GM23338 (cell line): ENCODE measurements around the gene VRK1. TPM values are rescaled to one million over a fixed set of nuclear protein-coding genes. Genes with fewer than 3 reads are reported as not detected.
A peak's percentile ranks its signal among the peaks of the same experiment; 100 is the strongest.

ENCODE experiments used
- ATAC-seq: fragments of 200-7000 bp; cut with Tn5 transposase; 3 replicates; pipeline ENCODE4 v1.9.1; 2020
- DNase-seq: peaks from one replicate; pipeline ENCODE4 v3.0.0-alpha.2; 2015; ENCODE audit warnings: low spot score
- H2AFZ ChIP-seq: fragments of 200-600 bp; sonication (generic); 2 replicates; pipeline ENCODE4 v1.8.0; 2016; ENCODE audit warnings: antibody characterized with exemption, mild to moderate bottlenecking, moderate library complexity
- H3F3A ChIP-seq: fragments of 200-600 bp; sonication (generic); replicated peaks from 2 replicates; pipeline ENCODE4 v1.8.0; 2017; ENCODE audit warnings: antibody characterized with exemption, mixed run types, low read depth
- H3K27ac ChIP-seq: fragments of 200-600 bp; sonication (generic); 2 replicates; pipeline ENCODE4 v1.6.1; 2016; ENCODE audit warnings: low read depth
- H3K27me3 ChIP-seq: fragments of 200-600 bp; sonication (generic); 2 replicates; pipeline ENCODE4 v1.8.0; 2016; ENCODE audit warnings: mild to moderate bottlenecking, mixed run types, moderate library complexity; ENCODE audit not compliant: insufficient read depth
- H3K36me3 ChIP-seq: fragments of 200-600 bp; sonication (generic); 2 replicates; pipeline ENCODE4 v1.8.0; 2016; ENCODE audit warnings: mild to moderate bottlenecking; ENCODE audit not compliant: insufficient read depth
- H3K4me1 ChIP-seq: fragments of 200-600 bp; sonication (generic); 2 replicates; pipeline ENCODE4 v1.8.0; 2016; ENCODE audit warnings: mild to moderate bottlenecking, moderate library complexity; ENCODE audit not compliant: insufficient read depth
- H3K4me2 ChIP-seq: fragments of 200-600 bp; sonication (generic); 2 replicates; pipeline ENCODE4 v1.7.1; 2017; ENCODE audit warnings: mixed run types
- H3K4me3 ChIP-seq: fragments of 200-600 bp; sonication (generic); 2 replicates; pipeline ENCODE4 v1.6.1; 2016; ENCODE audit warnings: mixed run types
- H3K79me2 ChIP-seq: fragments of 200-600 bp; sonication (generic); replicated peaks from 2 replicates; pipeline ENCODE4 v1.8.0; 2017; ENCODE audit warnings: mild to moderate bottlenecking; ENCODE audit not compliant: insufficient read depth
- H3K9me2 ChIP-seq: fragments of 200-600 bp; sonication (generic); 2 replicates; pipeline ENCODE4 v1.8.0; 2017; ENCODE audit not compliant: insufficient read depth
- H4K20me1 ChIP-seq: fragments of 200-600 bp; sonication (generic); replicated peaks from 2 replicates; pipeline ENCODE4 v1.8.0; 2017; ENCODE audit warnings: mild to moderate bottlenecking; ENCODE audit not compliant: insufficient read depth
- H3K27ac Mint-ChIP-seq: 2 replicates; pipeline ENCODE4 v1.8.0; 2020; ENCODE audit warnings: inconsistent platforms, mild to moderate bottlenecking, moderate library complexity, mixed read lengths
- H3K27me3 Mint-ChIP-seq: 3 replicates; pipeline ENCODE4 v1.8.0; 2022; ENCODE audit warnings: low read depth, mild to moderate bottlenecking, moderate library complexity, mixed read lengths, inconsistent platforms; ENCODE audit not compliant: insufficient read depth, poor library complexity
- H3K36me3 Mint-ChIP-seq: 3 replicates; pipeline ENCODE4 v1.8.0; 2021; ENCODE audit warnings: low read depth, mild to moderate bottlenecking, inconsistent platforms, moderate library complexity, mixed read lengths
- H3K4me1 Mint-ChIP-seq: 3 replicates; pipeline ENCODE4 v1.8.0; 2020; ENCODE audit warnings: mild to moderate bottlenecking, inconsistent platforms, mixed read lengths
- H3K4me3 Mint-ChIP-seq: 3 replicates; pipeline ENCODE4 v1.8.0; 2021; ENCODE audit warnings: moderate library complexity, mild to moderate bottlenecking, inconsistent platforms, mixed read lengths
- H3K9me3 Mint-ChIP-seq: 3 replicates; pipeline ENCODE4 v1.8.0; 2020; ENCODE audit warnings: moderate library complexity, mild to moderate bottlenecking, inconsistent platforms, mixed read lengths
- EZH2phosphoT487 ChIP-seq: fragments of 200-600 bp; sonication (generic); IDR thresholded peaks from one replicate; pipeline ENCODE4 v1.8.1; 2018; ENCODE audit warnings: antibody characterized with exemption; ENCODE audit not compliant: unreplicated experiment
- JUNB ChIP-seq: IDR thresholded peaks from one replicate; pipeline ENCODE4 v1.6.1; 2016; ENCODE audit warnings: antibody characterized with exemption; ENCODE audit not compliant: unreplicated experiment
- NANOG ChIP-seq: IDR thresholded peaks from 2 replicates; pipeline ENCODE4 v1.6.1; 2016; ENCODE audit warnings: antibody characterized with exemption, borderline replicate concordance
- STAT1 ChIP-seq: IDR thresholded peaks from one replicate; pipeline ENCODE4 v1.6.1; 2016; ENCODE audit warnings: antibody characterized with exemption; ENCODE audit not compliant: unreplicated experiment
- polyA plus RNA-seq: library from polyadenylated mRNA; unstranded; fragments of >200 nt; fragmentation: Nextera tagmentation; extraction: Ambion mirVana; gene quantifications from 2 replicates; pipeline ENCODE4 v1.2.1, GENCODE V29; 2016
- total RNA-seq: library from RNA; depleted of rRNA; stranded (reverse); fragments of >200 nt; shearing (Covaris generic); gene quantifications from 2 replicates; pipeline ENCODE4 v1.2.3, GENCODE V29; 2014
- TF ChIP-seq, protein P1 (sequence below): fragments of 250-450 bp; sonication (Bioruptor Pico); IDR thresholded peaks from 2 replicates; pipeline ENCODE4 v1.5.0; 2020; ENCODE audit warnings: mild to moderate bottlenecking, moderate library complexity
- TF ChIP-seq, protein P2 (sequence below), 2 experiments: fragments of 200-600 bp in 1 of 2; sonication (generic) in 1 of 2; conservative IDR thresholded peaks; 2 replicates each; pipeline versions ENCODE4 v1.5.1 to v1.6.1; 2016 to 2017; ENCODE audit warnings: antibody characterized with exemption in 2 of 2, low read depth in 2 of 2, mild to moderate bottlenecking in 2 of 2, moderate library complexity in 1 of 2
- TF ChIP-seq, protein P3 (sequence below): IDR thresholded peaks from 2 replicates; pipeline ENCODE4 v1.6.1; 2016; ENCODE audit warnings: antibody characterized with exemption

Gene VRK1
- total and polyA plus RNA-seq, 2 experiments from 2014 or later, result 83.8 to 119 TPM

DNA sequence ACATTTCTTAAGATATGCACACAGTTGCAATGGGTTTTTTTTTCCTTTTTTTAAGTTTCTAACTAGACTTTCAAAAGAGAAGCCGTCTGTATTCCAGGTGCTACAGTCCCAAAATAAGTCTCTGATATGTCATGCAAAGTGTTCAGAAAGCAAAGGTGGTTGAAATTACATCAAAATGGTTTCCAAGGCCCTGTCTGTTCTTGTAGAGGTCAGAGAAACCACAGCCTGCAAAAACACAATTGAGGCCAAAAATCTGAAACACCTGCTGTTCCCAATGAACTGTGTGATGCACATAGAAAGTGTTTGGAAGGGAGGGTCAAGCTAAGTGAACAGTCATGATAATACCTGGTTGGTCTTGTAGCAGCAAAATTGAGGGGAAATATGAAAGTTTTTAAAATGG, 91.0 kb downstream of the VRK1 start (continued):
- TF ChIP-seq, protein P1, sequence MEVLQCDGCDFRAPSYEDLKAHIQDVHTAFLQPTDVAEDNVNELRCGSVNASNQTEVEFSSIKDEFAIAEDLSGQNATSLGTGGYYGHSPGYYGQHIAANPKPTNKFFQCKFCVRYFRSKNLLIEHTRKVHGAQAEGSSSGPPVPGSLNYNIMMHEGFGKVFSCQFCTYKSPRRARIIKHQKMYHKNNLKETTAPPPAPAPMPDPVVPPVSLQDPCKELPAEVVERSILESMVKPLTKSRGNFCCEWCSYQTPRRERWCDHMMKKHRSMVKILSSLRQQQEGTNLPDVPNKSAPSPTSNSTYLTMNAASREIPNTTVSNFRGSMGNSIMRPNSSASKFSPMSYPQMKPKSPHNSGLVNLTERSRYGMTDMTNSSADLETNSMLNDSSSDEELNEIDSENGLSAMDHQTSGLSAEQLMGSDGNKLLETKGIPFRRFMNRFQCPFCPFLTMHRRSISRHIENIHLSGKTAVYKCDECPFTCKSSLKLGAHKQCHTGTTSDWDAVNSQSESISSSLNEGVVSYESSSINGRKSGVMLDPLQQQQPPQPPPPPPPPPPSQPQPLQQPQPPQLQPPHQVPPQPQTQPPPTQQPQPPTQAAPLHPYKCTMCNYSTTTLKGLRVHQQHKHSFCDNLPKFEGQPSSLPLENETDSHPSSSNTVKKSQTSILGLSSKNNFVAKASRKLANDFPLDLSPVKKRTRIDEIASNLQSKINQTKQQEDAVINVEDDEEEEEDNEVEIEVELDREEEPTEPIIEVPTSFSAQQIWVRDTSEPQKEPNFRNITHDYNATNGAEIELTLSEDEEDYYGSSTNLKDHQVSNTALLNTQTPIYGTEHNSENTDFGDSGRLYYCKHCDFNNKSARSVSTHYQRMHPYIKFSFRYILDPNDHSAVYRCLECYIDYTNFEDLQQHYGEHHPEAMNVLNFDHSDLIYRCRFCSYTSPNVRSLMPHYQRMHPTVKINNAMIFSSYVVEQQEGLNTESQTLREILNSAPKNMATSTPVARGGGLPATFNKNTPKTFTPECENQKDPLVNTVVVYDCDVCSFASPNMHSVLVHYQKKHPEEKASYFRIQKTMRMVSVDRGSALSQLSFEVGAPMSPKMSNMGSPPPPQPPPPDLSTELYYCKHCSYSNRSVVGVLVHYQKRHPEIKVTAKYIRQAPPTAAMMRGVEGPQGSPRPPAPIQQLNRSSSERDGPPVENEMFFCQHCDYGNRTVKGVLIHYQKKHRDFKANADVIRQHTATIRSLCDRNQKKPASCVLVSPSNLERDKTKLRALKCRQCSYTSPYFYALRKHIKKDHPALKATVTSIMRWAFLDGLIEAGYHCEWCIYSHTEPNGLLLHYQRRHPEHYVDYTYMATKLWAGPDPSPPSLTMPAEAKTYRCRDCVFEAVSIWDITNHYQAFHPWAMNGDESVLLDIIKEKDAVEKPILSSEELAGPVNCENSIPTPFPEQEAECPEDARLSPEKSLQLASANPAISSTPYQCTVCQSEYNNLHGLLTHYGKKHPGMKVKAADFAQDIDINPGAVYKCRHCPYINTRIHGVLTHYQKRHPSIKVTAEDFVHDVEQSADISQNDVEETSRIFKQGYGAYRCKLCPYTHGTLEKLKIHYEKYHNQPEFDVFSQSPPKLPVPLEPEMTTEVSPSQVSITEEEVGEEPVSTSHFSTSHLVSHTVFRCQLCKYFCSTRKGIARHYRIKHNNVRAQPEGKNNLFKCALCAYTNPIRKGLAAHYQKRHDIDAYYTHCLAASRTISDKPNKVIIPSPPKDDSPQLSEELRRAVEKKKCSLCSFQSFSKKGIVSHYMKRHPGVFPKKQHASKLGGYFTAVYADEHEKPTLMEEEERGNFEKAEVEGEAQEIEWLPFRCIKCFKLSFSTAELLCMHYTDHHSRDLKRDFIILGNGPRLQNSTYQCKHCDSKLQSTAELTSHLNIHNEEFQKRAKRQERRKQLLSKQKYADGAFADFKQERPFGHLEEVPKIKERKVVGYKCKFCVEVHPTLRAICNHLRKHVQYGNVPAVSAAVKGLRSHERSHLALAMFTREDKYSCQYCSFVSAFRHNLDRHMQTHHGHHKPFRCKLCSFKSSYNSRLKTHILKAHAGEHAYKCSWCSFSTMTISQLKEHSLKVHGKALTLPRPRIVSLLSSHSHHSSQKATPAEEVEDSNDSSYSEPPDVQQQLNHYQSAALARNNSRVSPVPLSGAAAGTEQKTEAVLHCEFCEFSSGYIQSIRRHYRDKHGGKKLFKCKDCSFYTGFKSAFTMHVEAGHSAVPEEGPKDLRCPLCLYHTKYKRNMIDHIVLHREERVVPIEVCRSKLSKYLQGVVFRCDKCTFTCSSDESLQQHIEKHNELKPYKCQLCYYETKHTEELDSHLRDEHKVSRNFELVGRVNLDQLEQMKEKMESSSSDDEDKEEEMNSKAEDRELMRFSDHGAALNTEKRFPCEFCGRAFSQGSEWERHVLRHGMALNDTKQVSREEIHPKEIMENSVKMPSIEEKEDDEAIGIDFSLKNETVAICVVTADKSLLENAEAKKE (CRISPR knock-in tag), result no peak
- TF ChIP-seq, protein P2, sequence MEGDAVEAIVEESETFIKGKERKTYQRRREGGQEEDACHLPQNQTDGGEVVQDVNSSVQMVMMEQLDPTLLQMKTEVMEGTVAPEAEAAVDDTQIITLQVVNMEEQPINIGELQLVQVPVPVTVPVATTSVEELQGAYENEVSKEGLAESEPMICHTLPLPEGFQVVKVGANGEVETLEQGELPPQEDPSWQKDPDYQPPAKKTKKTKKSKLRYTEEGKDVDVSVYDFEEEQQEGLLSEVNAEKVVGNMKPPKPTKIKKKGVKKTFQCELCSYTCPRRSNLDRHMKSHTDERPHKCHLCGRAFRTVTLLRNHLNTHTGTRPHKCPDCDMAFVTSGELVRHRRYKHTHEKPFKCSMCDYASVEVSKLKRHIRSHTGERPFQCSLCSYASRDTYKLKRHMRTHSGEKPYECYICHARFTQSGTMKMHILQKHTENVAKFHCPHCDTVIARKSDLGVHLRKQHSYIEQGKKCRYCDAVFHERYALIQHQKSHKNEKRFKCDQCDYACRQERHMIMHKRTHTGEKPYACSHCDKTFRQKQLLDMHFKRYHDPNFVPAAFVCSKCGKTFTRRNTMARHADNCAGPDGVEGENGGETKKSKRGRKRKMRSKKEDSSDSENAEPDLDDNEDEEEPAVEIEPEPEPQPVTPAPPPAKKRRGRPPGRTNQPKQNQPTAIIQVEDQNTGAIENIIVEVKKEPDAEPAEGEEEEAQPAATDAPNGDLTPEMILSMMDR (conservative IDR thresholded peaks at IDR 0.05; ENCODE audit: low read depth in 2 of 2), result no peak
- TF ChIP-seq EZH2phosphoT487, result no peak
- TF ChIP-seq JUNB, result no peak
- TF ChIP-seq NANOG, result no peak

DNA sequence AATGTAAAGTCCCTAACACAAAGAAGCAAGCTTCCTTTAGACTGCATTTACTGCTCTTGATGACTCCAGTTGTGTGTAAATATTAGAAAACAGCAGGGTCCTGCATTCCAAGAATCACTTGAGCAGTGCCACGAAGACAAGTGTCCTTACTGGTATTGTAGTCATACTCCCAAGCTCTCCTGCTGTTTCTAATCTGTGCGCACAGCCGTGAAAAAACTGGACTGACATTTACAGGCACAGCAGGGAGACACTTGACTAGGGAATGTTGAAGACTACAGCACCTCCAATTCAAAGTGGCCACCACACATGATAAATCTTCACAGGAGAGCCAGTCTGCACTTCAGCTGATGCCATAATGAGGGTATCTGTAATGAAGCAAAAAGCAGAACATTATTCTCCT, 91.4 kb downstream of the VRK1 start:
- DNase-seq, result no peak
- H3K27me3 Mint-ChIP-seq, result no peaks in the 10 kb centered on the region
- H3K27ac ChIP-seq, result no peak overlapping the region
- no peak for TF ChIP-seq STAT1
- TF ChIP-seq, protein P3, sequence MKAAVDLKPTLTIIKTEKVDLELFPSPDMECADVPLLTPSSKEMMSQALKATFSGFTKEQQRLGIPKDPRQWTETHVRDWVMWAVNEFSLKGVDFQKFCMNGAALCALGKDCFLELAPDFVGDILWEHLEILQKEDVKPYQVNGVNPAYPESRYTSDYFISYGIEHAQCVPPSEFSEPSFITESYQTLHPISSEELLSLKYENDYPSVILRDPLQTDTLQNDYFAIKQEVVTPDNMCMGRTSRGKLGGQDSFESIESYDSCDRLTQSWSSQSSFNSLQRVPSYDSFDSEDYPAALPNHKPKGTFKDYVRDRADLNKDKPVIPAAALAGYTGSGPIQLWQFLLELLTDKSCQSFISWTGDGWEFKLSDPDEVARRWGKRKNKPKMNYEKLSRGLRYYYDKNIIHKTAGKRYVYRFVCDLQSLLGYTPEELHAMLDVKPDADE, result no peak
- TF ChIP-seq, protein P1 (CRISPR knock-in tag), result no peak

More for the DNA sequence above, 91.4 kb downstream of the VRK1 start:
- H3K36me3 Mint-ChIP-seq, result peaks cover 3% of the 10 kb centered on the region; the same call in 2 of the 3 replicates
- Histone ChIP-seq H4K20me1 (no peaks in the 10 kb centered on the region), H3K9me2 (no peaks in the 10 kb centered on the region), H3K27me3 (no peaks in the 10 kb centered on the region), H3F3A (no peaks in the 10 kb centered on the region), H3K36me3 (no peaks in the 10 kb centered on the region), H2AFZ (no peak overlapping the region), H3K4me1 (peaks cover 19% of the 10 kb centered on the region), H3K79me2 (no peaks in the 10 kb centered on the region), H3K4me3 (no peak overlapping the region), H3K4me2 (peak overlapping the region; percentile 20)
- peak overlapping the region; percentile 79; the same call in 1 of the 2 replicates for H3K27ac Mint-ChIP-seq
- H3K9me3 Mint-ChIP-seq, result no peaks in the 10 kb centered on the region
- no peak overlapping the region for H3K4me3 Mint-ChIP-seq
- H3K4me1 Mint-ChIP-seq, result peaks cover 21% of the 10 kb centered on the region
- peak; percentile 40; the same call in 1 of the 3 replicates for ATAC-seq
